IMR-90 (cell line): ENCODE measurements around the gene BDH1.

Source experiments
- BHLHE40 ChIP-seq: fragments of 150-350 bp; IDR thresholded peaks from 2 replicates; pipeline ENCODE4 v1.6.1; 2016; ENCODE audit warnings: mild to moderate bottlenecking, low read depth, low read length
- FOS ChIP-seq: fragments of 150-350 bp; IDR thresholded peaks from 2 replicates; pipeline ENCODE4 v1.6.1; 2016; ENCODE audit warnings: low read depth, low read length
- MAZ ChIP-seq: IDR thresholded peaks from 2 replicates; pipeline ENCODE4 v1.6.1; 2012; ENCODE audit warnings: low read depth, mild to moderate bottlenecking, low read length, improper control_type of control experiment, moderate library complexity, borderline replicate concordance
- MXI1 ChIP-seq: IDR thresholded peaks from 2 replicates; pipeline ENCODE4 v1.6.1; 2012; ENCODE audit warnings: low read depth, mild to moderate bottlenecking, low read length, moderate library complexity, borderline replicate concordance
- NFE2L2 ChIP-seq: fragments of 150-350 bp; IDR thresholded peaks from 2 replicates; pipeline ENCODE4 v1.6.1; 2016; ENCODE audit warnings: low read depth, mild to moderate bottlenecking, low read length
- POLR2A ChIP-seq: IDR thresholded peaks from 2 replicates; pipeline ENCODE4 v1.6.1; 2012; ENCODE audit warnings: mild to moderate bottlenecking, low read depth, low read length
- RAD21 ChIP-seq: IDR thresholded peaks from 2 replicates; pipeline ENCODE4 v1.6.1; 2012; ENCODE audit warnings: low read length, improper control_type of control experiment
- RFX5 ChIP-seq: IDR thresholded peaks from 2 replicates; pipeline ENCODE4 v1.8.0; 2012; ENCODE audit warnings: low read depth, mild to moderate bottlenecking, low read length, moderate library complexity
- SMC3 ChIP-seq: fragments of 150-350 bp; IDR thresholded peaks from 2 replicates; pipeline ENCODE4 v1.6.1; 2016; ENCODE audit warnings: low read depth, mild to moderate bottlenecking, antibody characterized with exemption, low read length, moderate library complexity
- USF2 ChIP-seq: fragments of 150-350 bp; IDR thresholded peaks from 2 replicates; pipeline ENCODE4 v1.6.1; 2017; ENCODE audit warnings: mild to moderate bottlenecking, antibody characterized with exemption, low read length, low read depth
- TF ChIP-seq, protein P1 (sequence below): conservative IDR thresholded peaks from 2 replicates; pipeline ENCODE4 v1.5.1; 2012; ENCODE audit warnings: mild to moderate bottlenecking, low read depth, low read length, improper control_type of control experiment
- TF ChIP-seq, protein P2 (sequence below): fragments of 150-350 bp; IDR thresholded peaks from 2 replicates; pipeline ENCODE4 v1.6.1; 2016; ENCODE audit warnings: low read depth, mild to moderate bottlenecking, low read length, moderate library complexity, borderline replicate concordance

DNA sequence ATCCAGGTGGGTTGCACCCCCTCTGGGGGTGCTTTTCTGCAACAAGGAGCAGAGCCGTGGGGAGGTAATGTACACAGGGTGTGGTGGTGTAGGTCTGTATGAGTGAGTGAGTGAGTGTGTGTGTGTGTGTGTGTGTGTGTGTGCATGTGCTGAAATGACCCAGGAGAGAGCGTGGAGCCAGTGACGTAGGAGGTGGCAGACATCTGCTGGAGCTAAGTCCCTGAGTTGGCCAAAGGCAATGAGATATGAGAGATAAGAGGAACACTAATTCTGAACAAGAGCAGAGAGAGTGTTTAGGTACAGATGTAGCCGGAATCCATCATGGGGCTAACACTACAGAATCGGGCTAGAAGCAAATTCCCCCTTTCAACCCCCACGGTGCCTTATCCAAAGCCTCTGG lies 27.6 kb downstream of the BDH1 start:
- TF ChIP-seq, protein P1, sequence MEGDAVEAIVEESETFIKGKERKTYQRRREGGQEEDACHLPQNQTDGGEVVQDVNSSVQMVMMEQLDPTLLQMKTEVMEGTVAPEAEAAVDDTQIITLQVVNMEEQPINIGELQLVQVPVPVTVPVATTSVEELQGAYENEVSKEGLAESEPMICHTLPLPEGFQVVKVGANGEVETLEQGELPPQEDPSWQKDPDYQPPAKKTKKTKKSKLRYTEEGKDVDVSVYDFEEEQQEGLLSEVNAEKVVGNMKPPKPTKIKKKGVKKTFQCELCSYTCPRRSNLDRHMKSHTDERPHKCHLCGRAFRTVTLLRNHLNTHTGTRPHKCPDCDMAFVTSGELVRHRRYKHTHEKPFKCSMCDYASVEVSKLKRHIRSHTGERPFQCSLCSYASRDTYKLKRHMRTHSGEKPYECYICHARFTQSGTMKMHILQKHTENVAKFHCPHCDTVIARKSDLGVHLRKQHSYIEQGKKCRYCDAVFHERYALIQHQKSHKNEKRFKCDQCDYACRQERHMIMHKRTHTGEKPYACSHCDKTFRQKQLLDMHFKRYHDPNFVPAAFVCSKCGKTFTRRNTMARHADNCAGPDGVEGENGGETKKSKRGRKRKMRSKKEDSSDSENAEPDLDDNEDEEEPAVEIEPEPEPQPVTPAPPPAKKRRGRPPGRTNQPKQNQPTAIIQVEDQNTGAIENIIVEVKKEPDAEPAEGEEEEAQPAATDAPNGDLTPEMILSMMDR, result no peak
- no peak for TF ChIP-seq MAZ
- TF ChIP-seq, protein P2, sequence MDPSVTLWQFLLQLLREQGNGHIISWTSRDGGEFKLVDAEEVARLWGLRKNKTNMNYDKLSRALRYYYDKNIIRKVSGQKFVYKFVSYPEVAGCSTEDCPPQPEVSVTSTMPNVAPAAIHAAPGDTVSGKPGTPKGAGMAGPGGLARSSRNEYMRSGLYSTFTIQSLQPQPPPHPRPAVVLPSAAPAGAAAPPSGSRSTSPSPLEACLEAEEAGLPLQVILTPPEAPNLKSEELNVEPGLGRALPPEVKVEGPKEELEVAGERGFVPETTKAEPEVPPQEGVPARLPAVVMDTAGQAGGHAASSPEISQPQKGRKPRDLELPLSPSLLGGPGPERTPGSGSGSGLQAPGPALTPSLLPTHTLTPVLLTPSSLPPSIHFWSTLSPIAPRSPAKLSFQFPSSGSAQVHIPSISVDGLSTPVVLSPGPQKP, result no peak
- no peak for TF ChIP-seq RFX5
- no peak for TF ChIP-seq POLR2A
- TF ChIP-seq NFE2L2, result no peak
- TF ChIP-seq FOS, result no peak
- TF ChIP-seq MXI1, result no peak
- no peak for TF ChIP-seq SMC3
- TF ChIP-seq USF2, result no peak
- no peak for TF ChIP-seq RAD21
- TF ChIP-seq BHLHE40, result no peak
